ENCODE data around the gene NALCN.

GRCh38 chr13:101417043-101417406, 717 bp upstream of the NALCN start:
- TF ChIP-seq CTCF (conservative IDR thresholded peaks at IDR 0.05 in 1 of 2, IDR thresholded peaks at IDR 0.05 in 1 of 2; ENCODE audit: extremely low read depth in 1 of 2, insufficient read depth in 1 of 2, low read depth in 1 of 2, low read length in 2 of 2) = no peak
- TF ChIP-seq EZH2 (IDR thresholded peaks at IDR 0.05; ENCODE audit: borderline replicate concordance, low read length) = no peak

Data from mammary epithelial cell (primary cell).